ENCODE results near the gene PTGDS.

- TF ChIP-seq CTCF (IDR thresholded peaks at IDR 0.05; ENCODE audit: low read depth, low read length) (no peak), EZH2phosphoT487 (IDR thresholded peaks at IDR 0.05; ENCODE audit: low read depth) (no peak)
These were observed 5.1 kb downstream of the PTGDS start, which contains the start of gene LCNL1 for GRCh38 chr9:136982232-136983051.

Data from OCI-LY3 (cell line).